Activated CD8-positive, alpha-beta memory T cell treated with anti-CD3 and anti-CD28 coated beads, Interleukin-2, amount 50 U/mL, for 4 hours (primary cell): ENCODE data around the gene BCL7A.

ENCODE experiments used
- DNase-seq: peaks from one replicate; pipeline ENCODE4 v3.0.0-alpha.2; 2020

The BCL7A gene

GRCh38 chr12:122057007-122057735 is 35.5 kb downstream of the BCL7A start:
- no peak for DNase-seq

- no peak for DNase-seq
These were observed 36.1 kb downstream of the BCL7A start for GRCh38 chr12:122057769-122058168.

GRCh38 chr12:122058549-122059149 is 37.0 kb downstream of the BCL7A start:
- DNase-seq, result no peak

GRCh38 chr12:122059203-122059960 is 37.7 kb downstream of the BCL7A start:
- no peak for DNase-seq

- no peak for DNase-seq
These were observed 38.4 kb downstream of the BCL7A start for GRCh38 chr12:122060081-122060501.

GRCh38 chr12:122061253-122061652 is 39.6 kb downstream of the BCL7A start:
- no peak for DNase-seq

GRCh38 chr12:122062832-122063693 is 41.4 kb downstream of the BCL7A start:
- no peak for DNase-seq

- no peak for DNase-seq
These were observed 42.0 kb downstream of the BCL7A start for GRCh38 chr12:122063694-122064024.

- DNase-seq, result peak; percentile 33
These were observed 42.5 kb downstream of the BCL7A start for GRCh38 chr12:122064025-122064777.

GRCh38 chr12:122064780-122065588 is 43.3 kb downstream of the BCL7A start:
- DNase-seq, result no peak

GRCh38 chr12:122067548-122067947 is 45.9 kb downstream of the BCL7A start:
- no peak for DNase-seq

GRCh38 chr12:122067966-122068365 is 46.3 kb downstream of the BCL7A start:
- DNase-seq, result peak; percentile 34

GRCh38 chr12:122072031-122072970 is 50.6 kb downstream of the BCL7A start:
- DNase-seq, result no peak

- DNase-seq, result no peak
These were observed 52.1 kb downstream of the BCL7A start for GRCh38 chr12:122073815-122074214.

- DNase-seq, result no peak
These were observed 55.2 kb downstream of the BCL7A start for GRCh38 chr12:122076743-122077495.

GRCh38 chr12:122078141-122079032 is 56.7 kb downstream of the BCL7A start, which contains the start of gene MLXIP:
MLXIP (plus strand) TSS chr12:122078756; CDS start chr12:122078854, 98 bp downstream.
- DNase-seq, result peak; percentile 92

GRCh38 chr12:122079033-122079531 is 57.4 kb downstream of the BCL7A start:
- DNase-seq, result no peak

- no peak for DNase-seq
These were observed 57.9 kb downstream of the BCL7A start for GRCh38 chr12:122079532-122080081.
